Activated CD4-positive, alpha-beta T cell treated with anti-CD3 and anti-CD28 coated beads, Interleukin-2, amount 50 U/mL, for 16 hours (primary cell): ENCODE data around the gene MAP3K10.
"Not testable (repeated sequence)": the region's sequence is repeated elsewhere in the genome, so short reads cannot be mapped to it uniquely, and the experiment has no call there.

Experiments
- DNase-seq: peaks from one replicate; pipeline ENCODE4 v3.0.0-alpha.2; 2020

MAP3K10 gene

GRCh38 chr19:40217934-40218890 lies 27.0 kb downstream of the MAP3K10 start, which contains the start of gene TTC9B:
TTC9B (minus strand) TSS chr19:40218384; CDS start chr19:40218381, 3 bp downstream.
- DNase-seq, result peak; percentile 15

GRCh38 chr19:40219029-40219428 lies 27.8 kb downstream of the MAP3K10 start:
- DNase-seq, result not testable (repeated sequence)

GRCh38 chr19:40219721-40220276 lies 28.6 kb downstream of the MAP3K10 start:
- DNase-seq, result no peak

- DNase-seq, result no peak
Measured at GRCh38 chr19:40220674-40221073, 29.4 kb downstream of the MAP3K10 start.

GRCh38 chr19:40221858-40222619 lies 30.8 kb downstream of the MAP3K10 start:
- peak; percentile 83 for DNase-seq

- no peak for DNase-seq
Measured at GRCh38 chr19:40223135-40223822, 32.1 kb downstream of the MAP3K10 start.

GRCh38 chr19:40224342-40225150 lies 33.3 kb downstream of the MAP3K10 start:
- DNase-seq, result no peak

GRCh38 chr19:40225440-40226305 lies 34.4 kb downstream of the MAP3K10 start:
- DNase-seq, result no peak

GRCh38 chr19:40228346-40228745 lies 37.1 kb downstream of the MAP3K10 start:
- DNase-seq, result no peak

- no peak for DNase-seq
Measured at GRCh38 chr19:40228863-40229262, 37.6 kb downstream of the MAP3K10 start.

GRCh38 chr19:40229484-40229883 lies 38.3 kb downstream of the MAP3K10 start:
- no peak for DNase-seq

GRCh38 chr19:40229926-40230417 lies 38.7 kb downstream of the MAP3K10 start:
- DNase-seq, result no peak

GRCh38 chr19:40231057-40231456 lies 39.8 kb downstream of the MAP3K10 start:
- DNase-seq, result no peak

- no peak for DNase-seq
Measured at GRCh38 chr19:40231544-40232424, 40.6 kb downstream of the MAP3K10 start.

- no peak for DNase-seq
Measured at GRCh38 chr19:40232479-40232878, 41.3 kb downstream of the MAP3K10 start.

GRCh38 chr19:40232949-40233810 lies 42.0 kb downstream of the MAP3K10 start:
- no peak for DNase-seq

GRCh38 chr19:40233811-40234389 lies 42.7 kb downstream of the MAP3K10 start:
- no peak for DNase-seq
